ENCODE results near the gene PLA2G5.

PLA2G5 gene

GRCh38 chr1:20108366-20109123 lies 38.6 kb downstream of the PLA2G5 start:
- Mint-ChIP-seq H3K36me3 (ENCODE audit: low read depth) (no peaks in the 10 kb centered on the region), H3K4me3 (no peak overlapping the region), H3K27me3 (peaks cover 50% of the 10 kb centered on the region), H3K9me3 (no peaks in the 10 kb centered on the region), H3K4me1 (ENCODE audit: low read depth) (no peaks in the 10 kb centered on the region), H3K27ac (no peak overlapping the region)
- intact Hi-C loops (cut with micrococcal nuclease): no loop called here

- Mint-ChIP-seq H3K4me1 (ENCODE audit: low read depth) (no peaks in the 10 kb centered on the region), H3K9me3 (no peaks in the 10 kb centered on the region), H3K4me3 (no peak overlapping the region), H3K27ac (no peak overlapping the region), H3K27me3 (peaks cover 51% of the 10 kb centered on the region), H3K36me3 (ENCODE audit: low read depth) (no peaks in the 10 kb centered on the region)
- intact Hi-C loops (cut with micrococcal nuclease): no loop called here
Observed at GRCh38 chr1:20109223-20109856, 39.3 kb downstream of the PLA2G5 start.

GRCh38 chr1:20110679-20111078 lies 40.7 kb downstream of the PLA2G5 start:
- H3K36me3 Mint-ChIP-seq (ENCODE audit: low read depth): no peaks in the 10 kb centered on the region
- intact Hi-C loops (cut with micrococcal nuclease): no loop called here
- H3K9me3 Mint-ChIP-seq: no peaks in the 10 kb centered on the region
- no peak overlapping the region for H3K27ac Mint-ChIP-seq
- H3K27me3 Mint-ChIP-seq: peaks cover 52% of the 10 kb centered on the region
- H3K4me1 Mint-ChIP-seq (ENCODE audit: low read depth): no peaks in the 10 kb centered on the region
- H3K4me3 Mint-ChIP-seq: no peak overlapping the region

GRCh38 chr1:20111452-20111851 lies 41.5 kb downstream of the PLA2G5 start:
- H3K27me3 Mint-ChIP-seq: peaks cover 53% of the 10 kb centered on the region
- H3K4me3 Mint-ChIP-seq: no peak overlapping the region
- H3K4me1 Mint-ChIP-seq (ENCODE audit: low read depth): no peaks in the 10 kb centered on the region
- intact Hi-C loops (cut with micrococcal nuclease): no loop called here
- H3K9me3 Mint-ChIP-seq: no peaks in the 10 kb centered on the region
- no peak overlapping the region for H3K27ac Mint-ChIP-seq
- no peaks in the 10 kb centered on the region for H3K36me3 Mint-ChIP-seq (ENCODE audit: low read depth)

GRCh38 chr1:20112279-20113000 lies 42.4 kb downstream of the PLA2G5 start:
- Mint-ChIP-seq H3K9me3 (no peaks in the 10 kb centered on the region), H3K27ac (no peak overlapping the region), H3K4me3 (no peak overlapping the region), H3K27me3 (peaks cover 48% of the 10 kb centered on the region), H3K4me1 (ENCODE audit: low read depth) (no peaks in the 10 kb centered on the region), H3K36me3 (ENCODE audit: low read depth) (no peaks in the 10 kb centered on the region)
- intact Hi-C loops (cut with micrococcal nuclease): no loop called here

- Mint-ChIP-seq H3K9me3 (no peaks in the 10 kb centered on the region), H3K27me3 (peaks cover 46% of the 10 kb centered on the region), H3K27ac (no peak overlapping the region), H3K4me1 (ENCODE audit: low read depth) (peaks cover 4% of the 10 kb centered on the region), H3K36me3 (ENCODE audit: low read depth) (no peaks in the 10 kb centered on the region), H3K4me3 (no peak overlapping the region)
- intact Hi-C loops (cut with micrococcal nuclease): no loop called here
Observed at GRCh38 chr1:20114021-20114648, 44.1 kb downstream of the PLA2G5 start.

- Mint-ChIP-seq H3K9me3 (no peaks in the 10 kb centered on the region), H3K36me3 (ENCODE audit: low read depth) (no peaks in the 10 kb centered on the region), H3K27me3 (peaks cover 39% of the 10 kb centered on the region), H3K27ac (no peak overlapping the region), H3K4me3 (no peak overlapping the region), H3K4me1 (ENCODE audit: low read depth) (peaks cover 16% of the 10 kb centered on the region)
- intact Hi-C loops (cut with micrococcal nuclease): no loop called here
Observed at GRCh38 chr1:20115479-20115878, 45.5 kb downstream of the PLA2G5 start.

- Mint-ChIP-seq H3K27ac (no peak overlapping the region), H3K36me3 (ENCODE audit: low read depth) (no peaks in the 10 kb centered on the region), H3K9me3 (no peaks in the 10 kb centered on the region), H3K4me3 (no peak overlapping the region), H3K27me3 (peaks cover 37% of the 10 kb centered on the region), H3K4me1 (ENCODE audit: low read depth) (peaks cover 16% of the 10 kb centered on the region)
- intact Hi-C loops (cut with micrococcal nuclease): no loop called here
Observed at GRCh38 chr1:20115916-20116315, 45.9 kb downstream of the PLA2G5 start.

- no peak overlapping the region for H3K4me3 Mint-ChIP-seq
- intact Hi-C loops (cut with micrococcal nuclease): no loop called here
- peaks cover 21% of the 10 kb centered on the region for H3K4me1 Mint-ChIP-seq (ENCODE audit: low read depth)
- H3K9me3 Mint-ChIP-seq: no peaks in the 10 kb centered on the region
- no peaks in the 10 kb centered on the region for H3K36me3 Mint-ChIP-seq (ENCODE audit: low read depth)
- peaks cover 48% of the 10 kb centered on the region for H3K27me3 Mint-ChIP-seq
- H3K27ac Mint-ChIP-seq: no peak overlapping the region
Observed at GRCh38 chr1:20117236-20117635, 47.2 kb downstream of the PLA2G5 start.

GRCh38 chr1:20119347-20119746 lies 49.4 kb downstream of the PLA2G5 start, which contains the start of gene PLA2G2D:
Gene PLA2G2D (minus strand): TSS chr1:20119536. CDS start chr1:20119498, 38 bp downstream.
- Mint-ChIP-seq H3K4me1 (ENCODE audit: low read depth) (peaks cover 33% of the 10 kb centered on the region), H3K27me3 (peaks cover 42% of the 10 kb centered on the region), H3K36me3 (ENCODE audit: low read depth) (no peaks in the 10 kb centered on the region), H3K27ac (peak within 1 kb of the TSS; percentile 51), H3K4me3 (no peak within 1 kb of the TSS), H3K9me3 (no peaks in the 10 kb centered on the region)
- intact Hi-C loops (cut with micrococcal nuclease): no loop called here

- peaks cover 39% of the 10 kb centered on the region for H3K4me1 Mint-ChIP-seq (ENCODE audit: low read depth)
- no peaks in the 10 kb centered on the region for H3K9me3 Mint-ChIP-seq
- no peak overlapping the region for H3K27ac Mint-ChIP-seq
- H3K4me3 Mint-ChIP-seq: no peak overlapping the region
- no peaks in the 10 kb centered on the region for H3K36me3 Mint-ChIP-seq (ENCODE audit: low read depth)
- intact Hi-C loops (cut with micrococcal nuclease): no loop called here
- H3K27me3 Mint-ChIP-seq: peaks cover 42% of the 10 kb centered on the region
Observed at GRCh38 chr1:20120796-20121195, 50.8 kb downstream of the PLA2G5 start.

- H3K27ac Mint-ChIP-seq: no peak overlapping the region
- intact Hi-C loops (cut with micrococcal nuclease): no loop called here
Observed at GRCh38 chr1:20123722-20124455, 53.9 kb downstream of the PLA2G5 start.

GRCh38 chr1:20124456-20125057 lies 54.6 kb downstream of the PLA2G5 start:
- Mint-ChIP-seq H3K4me1 (ENCODE audit: low read depth) (peaks cover 51% of the 10 kb centered on the region), H3K9me3 (no peaks in the 10 kb centered on the region), H3K27me3 (peaks cover 35% of the 10 kb centered on the region), H3K4me3 (no peak overlapping the region), H3K27ac (peak overlapping the region; percentile 49), H3K36me3 (ENCODE audit: low read depth) (no peaks in the 10 kb centered on the region)
- intact Hi-C loops (cut with micrococcal nuclease): no loop called here

More at GRCh38 chr1:20123722-20124455, 53.9 kb downstream of the PLA2G5 start:
- no peaks in the 10 kb centered on the region for H3K9me3 Mint-ChIP-seq
- no peak overlapping the region for H3K4me3 Mint-ChIP-seq
- H3K27me3 Mint-ChIP-seq: peaks cover 35% of the 10 kb centered on the region
- H3K36me3 Mint-ChIP-seq (ENCODE audit: low read depth): no peaks in the 10 kb centered on the region
- H3K4me1 Mint-ChIP-seq (ENCODE audit: low read depth): peaks cover 58% of the 10 kb centered on the region

Data from dendritic cell treated with granulocyte-macrophage colony-stimulating factor and Interleukin-4, amounts not matched to agents 40 ng/mL and 50 ng/mL, for 4 days (primary cell).